Measurements from ENCODE around the gene IL20. TPM values are rescaled to one million over a fixed set of nuclear protein-coding genes. Genes with fewer than 3 reads are reported as not detected.

Gene IL20
- total and polyA plus RNA-seq, 11 donors: not detected

GRCh38 chr1:206866062-206866461, 639 bp downstream of the IL20 start:
- intact Hi-C loops (cut with DNase I): loop anchor here in 2 of 10 donors (2.0 to 5.0 kb wide), 2 partner anchors 36 to 45 kb away; no protein-coding TSS in a partner anchor
- ATAC-seq (no peak), DNase-seq (no peak)
- H3K9me3 ChIP-seq: no peaks in the 10 kb centered on the region
- WGBS, 4 donors: 63 to 69% (median 65%) methylated on average over 2 of the region's 2 CpGs
- H3K36me3 ChIP-seq: no peaks in the 10 kb centered on the region
- no peak overlapping the region for H3K27ac ChIP-seq
- peaks cover 0 to 4% (median 0%) of the 10 kb centered on the region in 12 donors for H3K4me1 ChIP-seq
- TF ChIP-seq CTCF (IDR thresholded peaks at IDR 0.05) (no peak), POLR2A (IDR thresholded peaks at IDR 0.05) (no peak)
- H3K27me3 ChIP-seq: peaks cover 0 to 16% (median 0%) of the 10 kb centered on the region in 9 donors
- H3K4me3 ChIP-seq: no peak overlapping the region

- 81 to 100% (median 96%) methylated on average over 1 of the region's 1 CpG for WGBS, 4 donors
Observed at GRCh38 chr1:206867239-206867638, 1.8 kb downstream of the IL20 start.

GRCh38 chr1:206867716-206868115, 2.3 kb downstream of the IL20 start:
- Histone ChIP-seq H3K27ac (no peak overlapping the region), H3K27me3 (peaks cover 0 to 9% (median 0%) of the 10 kb centered on the region in 9 donors), H3K36me3 (no peaks in the 10 kb centered on the region), H3K4me3 (no peak overlapping the region), H3K4me1 (peaks cover 0 to 4% (median 0%) of the 10 kb centered on the region in 12 donors), H3K9me3 (no peaks in the 10 kb centered on the region)
- no peak for ATAC-seq
- DNase-seq: no peak
- intact Hi-C loops (cut with DNase I): loop anchor here in 2 of 10 donors (2.0 to 5.0 kb wide), 2 partner anchors 35 to 43 kb away; no protein-coding TSS in a partner anchor
- no peak for TF ChIP-seq CTCF (IDR thresholded peaks at IDR 0.05)
- TF ChIP-seq POLR2A (IDR thresholded peaks at IDR 0.05): no peak

More at GRCh38 chr1:206867239-206867638, 1.8 kb downstream of the IL20 start:
- Histone ChIP-seq H3K4me1 (peaks cover 0 to 4% (median 0%) of the 10 kb centered on the region in 12 donors), H3K36me3 (no peaks in the 10 kb centered on the region), H3K4me3 (no peak overlapping the region), H3K9me3 (no peaks in the 10 kb centered on the region), H3K27ac (no peak overlapping the region), H3K27me3 (peaks cover 0 to 9% (median 0%) of the 10 kb centered on the region in 9 donors)
- TF ChIP-seq POLR2A (IDR thresholded peaks at IDR 0.05) (no peak), CTCF (IDR thresholded peaks at IDR 0.05) (no peak)
- intact Hi-C loops (cut with DNase I): loop anchor here in 2 of 10 donors (2.0 to 5.0 kb wide), 2 partner anchors 35 to 44 kb away; no protein-coding TSS in a partner anchor
- no peak for ATAC-seq
- DNase-seq: no peak

GRCh38 chr1:206868264-206868663, 2.8 kb downstream of the IL20 start:
- WGBS, 4 donors: 52 to 60% (median 55%) methylated on average over 1 of the region's 1 CpG
- peaks cover 0 to 9% (median 0%) of the 10 kb centered on the region in 9 donors for H3K27me3 ChIP-seq
- ATAC-seq (no peak), DNase-seq (no peak)
- H3K4me3 ChIP-seq: no peak overlapping the region
- no peaks in the 10 kb centered on the region for H3K9me3 ChIP-seq
- H3K4me1 ChIP-seq: peaks cover 0 to 4% (median 0%) of the 10 kb centered on the region in 12 donors
- no peaks in the 10 kb centered on the region for H3K36me3 ChIP-seq
- intact Hi-C loops (cut with DNase I): loop anchor here in 1 of 10 donors (5.0 kb wide), 1 partner anchor 34 kb away; no protein-coding TSS in a partner anchor
- H3K27ac ChIP-seq: no peak overlapping the region
- no peak for TF ChIP-seq CTCF (IDR thresholded peaks at IDR 0.05)
- TF ChIP-seq POLR2A (IDR thresholded peaks at IDR 0.05): no peak
